Transverse colon (tissue), 4 donors: ENCODE results near the gene RAB38. TPM values are rescaled to one million over a fixed set of nuclear protein-coding genes. Genes with fewer than 3 reads are reported as not detected.

Experiments
- DNase-seq: peaks from one replicate; pipeline ENCODE4 v3.0.0-alpha.2; 2019
- H3K27ac ChIP-seq, 4 donors: fragments of 200-600 bp; sonication (generic); 2 replicates each; pipeline ENCODE4 v1.5.1; 2016 to 2018; ENCODE audit warnings: inconsistent platforms in 4 of 4
- H3K27me3 ChIP-seq: fragments of 200-600 bp; sonication (generic); 2 replicates; pipeline ENCODE4 v1.5.1; 2017; ENCODE audit warnings: inconsistent platforms
- H3K36me3 ChIP-seq, 4 donors: fragments of 200-600 bp; sonication (generic); 2 replicates each; pipeline ENCODE4 v1.5.1; 2017 to 2019; ENCODE audit warnings: inconsistent platforms in 4 of 4
- H3K4me1 ChIP-seq, 4 donors: fragments of 200-600 bp; sonication (generic); 2 replicates each; pipeline ENCODE4 v1.5.1; 2017 to 2020; ENCODE audit warnings: inconsistent platforms in 4 of 4
- H3K4me3 ChIP-seq, 4 donors: fragments of 200-600 bp; sonication (generic); 1 replicate in 1 of 4; 2 replicates in 3 of 4; pipeline versions ENCODE4 v1.5.1 to v1.6.1; 2017 to 2019; ENCODE audit warnings: inconsistent platforms in 4 of 4
- H3K9me3 ChIP-seq, 2 donors: fragments of 200-600 bp; sonication (generic); 2 replicates each; pipeline ENCODE4 v1.5.1; 2017 to 2019; ENCODE audit warnings: inconsistent platforms in 2 of 2
- EP300 ChIP-seq: sonication (generic); formaldehyde crosslinking; IDR thresholded peaks from one replicate; pipeline ENCODE4 v1.6.1; 2017; ENCODE audit warnings: antibody characterized with exemption, low read depth
- POLR2A ChIP-seq: fragments of 450-650 bp; IDR thresholded peaks from one replicate; pipeline ENCODE4 v1.6.1; 2016; ENCODE audit warnings: antibody characterized with exemption, mild to moderate bottlenecking, moderate library complexity
- POLR2AphosphoS5 ChIP-seq, 3 donors: sonication (generic); formaldehyde crosslinking; IDR thresholded peaks; one replicate each; pipeline ENCODE4 v1.6.1; 2016; ENCODE audit warnings: antibody characterized with exemption in 3 of 3
- WGBS, 2 donors: methylation state at CpG; one replicate each; pipeline ENCODE4 v1.1.5; 2018; ENCODE audit warnings: low coverage in 1 of 2; 5-methylcytosine and 5-hydroxymethylcytosine counted together
- in situ Hi-C, 4 donors: fragments of 200-750 bp; cut with MboI; loops; one replicate each; pipeline versions ENCODE4 v1.15.0 to v1.15.1; 2017; ENCODE audit warnings: low sequenced_read_pairs in 3 of 4, low pct_ligation_motif_present in 1 of 4, low pct_unique_long_range_greater_than_20kb in 1 of 4
- intact Hi-C: fragments of 100-400 bp; cut with DNase I; formaldehyde crosslinking; loops from one replicate; pipeline ENCODE4 v1.15.1; 2023; ENCODE audit warnings: low total_unique reads
- total RNA-seq, 4 donors: library from RNA; depleted of rRNA; stranded (reverse); fragments of >200 nt; gene quantifications; one replicate each; pipeline ENCODE4 v1.1.0, GENCODE V29; 2016
- TF ChIP-seq, protein P1 (sequence below), 5 experiments: fragments of 200-600 bp in 3 of 5; fragments of 450-650 bp in 2 of 5; sonication (generic) in 3 of 5; IDR thresholded peaks; 1 replicate in 2 of 5; 2 replicates in 3 of 5; pipeline ENCODE4 v1.5.1; 2016 to 2017; ENCODE audit warnings: antibody characterized with exemption in 5 of 5, inconsistent platforms in 3 of 5, mild to moderate bottlenecking in 2 of 5, moderate library complexity in 1 of 5

The RAB38 gene
- total RNA-seq, 4 donors from 2014 or later = 0.80 to 3.7 (median 1.6) TPM; not detected in 1

DNA sequence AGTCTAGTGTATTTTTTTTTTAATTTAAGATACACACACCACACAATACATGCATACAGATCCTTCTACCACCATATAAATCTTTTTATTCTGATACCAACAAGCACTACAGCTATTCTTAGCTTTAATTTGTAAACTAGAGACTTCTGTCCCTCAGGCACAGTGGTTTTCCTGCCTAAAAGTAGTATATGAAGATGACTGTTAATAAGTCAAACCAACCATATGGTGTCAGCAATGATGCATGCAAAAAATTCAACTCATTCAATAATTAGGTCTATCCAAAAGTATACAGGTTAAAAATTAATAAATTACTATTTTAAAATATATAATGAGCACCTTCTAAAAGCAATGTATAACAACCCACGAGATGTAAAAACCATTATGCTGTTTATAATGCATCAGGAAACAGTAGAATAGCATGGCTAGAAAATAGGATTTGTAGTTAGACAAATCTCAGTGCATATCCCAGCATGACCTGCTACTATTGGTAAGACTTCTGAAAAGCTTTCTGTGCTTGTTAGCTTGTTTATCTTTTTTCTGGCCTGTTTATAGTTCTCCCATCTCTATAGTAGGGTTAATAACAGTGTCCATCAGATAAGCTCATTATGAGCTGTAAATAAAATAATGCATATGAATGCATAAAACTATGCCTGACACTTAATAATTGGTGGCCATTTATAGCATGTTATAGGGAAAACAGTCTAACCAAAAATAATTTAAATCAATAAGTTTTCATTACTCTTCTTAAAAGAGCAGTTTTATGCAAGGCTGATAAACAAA lies 10.2 kb downstream of the RAB38 start:
- 64 to 71% methylated on average over 1 of the region's 1 CpG for WGBS, 2 donors

DNA sequence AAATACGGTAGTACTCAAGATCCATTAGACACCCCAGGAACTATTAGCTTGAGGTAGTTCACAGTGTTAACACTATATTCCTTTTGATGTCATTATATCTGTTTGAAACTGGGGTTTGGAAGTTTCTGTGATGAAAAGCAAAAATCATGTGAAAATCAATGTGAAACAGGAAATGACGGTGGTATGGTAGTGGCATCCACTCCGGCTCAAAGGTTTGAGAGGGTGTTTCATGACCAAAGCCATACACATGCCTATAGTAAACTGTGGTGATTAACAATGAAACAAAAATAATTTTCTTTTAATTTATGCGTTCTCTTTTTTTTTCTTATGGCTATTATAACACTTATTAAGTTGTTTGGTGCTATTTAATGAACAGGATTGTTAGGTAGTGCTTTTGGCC lies 10.9 kb downstream of the RAB38 start:
- H3K27ac ChIP-seq = no peak overlapping the region
- no peak for DNase-seq
- no peaks in the 10 kb centered on the region for H3K36me3 ChIP-seq
- in situ Hi-C loops = no loop called here
- H3K27me3 ChIP-seq = no peaks in the 10 kb centered on the region
- H3K9me3 ChIP-seq = peaks cover 0 to 4% of the 10 kb centered on the region in 2 donors
- intact Hi-C loops = no loop called here
- no peak for TF ChIP-seq EP300
- TF ChIP-seq POLR2AphosphoS5 (IDR thresholded peaks at IDR 0.05) = no peak
- TF ChIP-seq, protein P1, sequence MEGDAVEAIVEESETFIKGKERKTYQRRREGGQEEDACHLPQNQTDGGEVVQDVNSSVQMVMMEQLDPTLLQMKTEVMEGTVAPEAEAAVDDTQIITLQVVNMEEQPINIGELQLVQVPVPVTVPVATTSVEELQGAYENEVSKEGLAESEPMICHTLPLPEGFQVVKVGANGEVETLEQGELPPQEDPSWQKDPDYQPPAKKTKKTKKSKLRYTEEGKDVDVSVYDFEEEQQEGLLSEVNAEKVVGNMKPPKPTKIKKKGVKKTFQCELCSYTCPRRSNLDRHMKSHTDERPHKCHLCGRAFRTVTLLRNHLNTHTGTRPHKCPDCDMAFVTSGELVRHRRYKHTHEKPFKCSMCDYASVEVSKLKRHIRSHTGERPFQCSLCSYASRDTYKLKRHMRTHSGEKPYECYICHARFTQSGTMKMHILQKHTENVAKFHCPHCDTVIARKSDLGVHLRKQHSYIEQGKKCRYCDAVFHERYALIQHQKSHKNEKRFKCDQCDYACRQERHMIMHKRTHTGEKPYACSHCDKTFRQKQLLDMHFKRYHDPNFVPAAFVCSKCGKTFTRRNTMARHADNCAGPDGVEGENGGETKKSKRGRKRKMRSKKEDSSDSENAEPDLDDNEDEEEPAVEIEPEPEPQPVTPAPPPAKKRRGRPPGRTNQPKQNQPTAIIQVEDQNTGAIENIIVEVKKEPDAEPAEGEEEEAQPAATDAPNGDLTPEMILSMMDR (IDR thresholded peaks at IDR 0.05) = no peak
- no peak for TF ChIP-seq POLR2A
- H3K4me3 ChIP-seq = no peak overlapping the region
- H3K4me1 ChIP-seq = no peaks in the 10 kb centered on the region
- WGBS, 2 donors = 70 to 80% methylated on average over 2 to 4 of the region's 4 CpGs

More for the DNA sequence above, 10.2 kb downstream of the RAB38 start:
- no peak for DNase-seq
- intact Hi-C loops = no loop called here
- Histone ChIP-seq H3K4me3 (no peak overlapping the region), H3K27ac (no peak overlapping the region), H3K9me3 (no peaks in the 10 kb centered on the region), H3K36me3 (no peaks in the 10 kb centered on the region), H3K27me3 (no peaks in the 10 kb centered on the region), H3K4me1 (no peaks in the 10 kb centered on the region)
- TF ChIP-seq, protein P1 (IDR thresholded peaks at IDR 0.05) = no peak
- TF ChIP-seq EP300 = no peak
- no peak for TF ChIP-seq POLR2A
- TF ChIP-seq POLR2AphosphoS5 (IDR thresholded peaks at IDR 0.05) = no peak
- in situ Hi-C loops = no loop called here

DNA sequence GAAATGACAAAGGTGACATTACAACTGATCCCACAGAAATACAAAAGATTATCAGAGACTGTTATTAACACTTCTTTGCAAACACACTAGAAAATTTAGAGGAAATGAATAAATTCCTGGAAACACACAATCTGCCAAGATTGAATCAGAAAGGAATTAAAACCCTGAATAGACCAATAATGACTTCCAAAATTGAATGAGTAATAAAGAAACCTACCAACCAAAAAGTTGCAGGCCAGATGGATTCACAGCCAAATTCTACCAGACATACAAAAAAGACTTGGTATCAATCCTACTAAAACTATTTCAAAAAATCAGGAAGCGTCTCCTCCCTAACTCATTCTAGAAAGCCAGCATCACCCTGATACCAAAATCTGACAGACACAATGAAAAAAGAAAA lies 17.2 kb downstream of the RAB38 start:
- H3K9me3 ChIP-seq = peaks cover 3 to 9% of the 10 kb centered on the region in 2 donors
- TF ChIP-seq POLR2A = no peak
- no peak for TF ChIP-seq EP300
- no peak for TF ChIP-seq POLR2AphosphoS5 (IDR thresholded peaks at IDR 0.05)
- TF ChIP-seq, protein P1 (IDR thresholded peaks at IDR 0.05) = no peak
- intact Hi-C loops (no loop called here), in situ Hi-C loops (no loop called here)
- no peaks in the 10 kb centered on the region for H3K36me3 ChIP-seq
- WGBS, 2 donors = 63 to 91% methylated on average over 1 of the region's 1 CpG
- no peaks in the 10 kb centered on the region for H3K27me3 ChIP-seq
- H3K4me1 ChIP-seq = no peaks in the 10 kb centered on the region
- DNase-seq = no peak
- no peak overlapping the region for H3K27ac ChIP-seq
- no peak overlapping the region for H3K4me3 ChIP-seq

DNA sequence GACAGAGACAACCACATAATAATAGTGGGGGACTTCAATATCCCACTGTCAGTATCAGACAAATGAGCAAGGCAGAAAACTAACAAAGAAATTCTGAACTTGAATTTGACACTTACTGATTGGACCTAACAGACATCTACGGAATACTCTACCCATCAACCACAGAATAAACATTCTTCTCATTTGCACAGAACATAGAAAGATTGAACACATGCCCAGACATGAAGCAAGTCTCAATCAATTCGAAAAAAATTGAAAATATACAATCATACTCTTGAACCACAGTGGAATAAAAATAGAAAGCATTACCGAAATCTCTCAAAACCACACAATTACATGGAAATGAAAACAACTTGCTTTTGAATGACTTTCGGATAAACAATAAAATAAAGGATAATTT lies 17.9 kb downstream of the RAB38 start:
- WGBS, 2 donors = 76 to 79% methylated on average over 4 of the region's 4 CpGs
- H3K27ac ChIP-seq = no peak overlapping the region
- no peaks in the 10 kb centered on the region for H3K27me3 ChIP-seq
- no peaks in the 10 kb centered on the region for H3K4me1 ChIP-seq
- in situ Hi-C loops = no loop called here
- intact Hi-C loops = no loop called here
- H3K9me3 ChIP-seq = peaks cover 3 to 9% of the 10 kb centered on the region in 2 donors
- H3K4me3 ChIP-seq = no peak overlapping the region
- TF ChIP-seq POLR2AphosphoS5 (IDR thresholded peaks at IDR 0.05) = no peak
- no peak for TF ChIP-seq POLR2A
- TF ChIP-seq, protein P1 (IDR thresholded peaks at IDR 0.05) = no peak
- H3K36me3 ChIP-seq = no peaks in the 10 kb centered on the region
- no peak for DNase-seq
